GM10266 (cell line): ENCODE measurements around the gene CELF4.

Source experiments
- DNase-seq: peaks from one replicate; pipeline ENCODE4 v3.0.0; 2012; ENCODE audit errors: extremely low spot score
- CTCF ChIP-seq: IDR thresholded peaks from 2 replicates; pipeline ENCODE4 v1.5.1; 2012; ENCODE audit warnings: mild to moderate bottlenecking, low read depth; ENCODE audit not compliant: control insufficient read depth, insufficient read depth; ENCODE audit errors: missing control alignments

The CELF4 gene

DNA sequence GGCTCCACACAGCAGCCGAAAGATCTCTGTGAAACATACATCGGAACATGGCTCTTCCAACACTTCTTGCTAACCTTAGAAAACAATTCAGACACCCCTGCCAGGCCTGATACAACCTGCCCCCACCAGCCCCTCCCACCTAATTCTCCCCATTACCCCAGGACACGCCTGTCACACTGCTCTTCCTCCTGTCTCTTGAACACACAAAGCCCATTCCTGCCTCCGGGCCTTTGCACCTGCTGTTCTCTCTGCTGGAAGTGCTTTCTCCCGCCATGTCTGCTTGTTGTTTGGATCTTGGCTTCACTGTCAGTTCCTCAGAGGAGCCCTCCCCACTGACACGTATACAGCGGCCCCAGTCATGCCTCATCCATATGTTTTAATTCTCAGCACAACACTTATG, 24.1 kb downstream of the CELF4 start:
- no peak for TF ChIP-seq CTCF
- DNase-seq, result no peak

DNA sequence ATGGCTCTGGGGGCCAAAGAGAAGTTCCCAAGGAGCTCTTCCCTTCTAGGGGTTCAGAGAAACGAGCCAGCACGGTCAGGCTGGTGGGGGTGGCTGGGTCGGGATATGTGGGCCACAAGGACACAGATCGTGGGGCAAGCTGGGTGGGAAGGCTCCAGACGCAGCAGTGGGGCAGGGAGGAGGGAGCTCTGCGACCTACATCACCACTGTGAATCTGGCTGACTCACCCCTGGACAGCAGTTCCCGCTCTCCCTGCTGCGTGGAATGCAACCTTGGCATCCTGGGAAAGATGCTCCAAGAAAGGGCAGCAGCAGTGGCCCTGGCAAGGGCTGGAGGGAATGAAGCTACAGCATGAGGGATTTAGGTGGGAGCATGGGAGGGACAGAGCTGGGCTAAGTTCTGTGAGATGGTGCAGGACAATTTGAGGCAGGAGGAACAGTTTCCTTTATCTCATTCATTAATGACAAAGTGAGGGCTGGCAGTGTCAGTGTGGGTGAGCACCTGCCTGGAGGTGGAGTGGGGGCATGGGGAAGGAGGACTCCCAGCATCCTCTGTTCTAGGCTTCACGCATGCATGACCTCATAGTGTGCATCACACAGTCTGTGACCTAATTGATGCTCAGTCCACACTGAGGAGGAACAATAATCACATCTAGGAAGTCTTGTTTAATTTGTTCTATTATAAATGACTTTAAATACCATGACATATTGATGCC, 25.0 kb downstream of the CELF4 start:
- no peak for DNase-seq
- no peak for TF ChIP-seq CTCF

GRCh38 chr18:37539236-37539635, 26.4 kb downstream of the CELF4 start:
- no peak for DNase-seq
- no peak for TF ChIP-seq CTCF

GRCh38 chr18:37538526-37539205, 26.9 kb downstream of the CELF4 start:
- DNase-seq, result no peak
- TF ChIP-seq CTCF, result no peak

GRCh38 chr18:37537868-37538525, 27.6 kb downstream of the CELF4 start:
- TF ChIP-seq CTCF, result peak; percentile 81
- DNase-seq, result peak; percentile 80

- no peak for DNase-seq
- no peak for TF ChIP-seq CTCF
These were observed 28.9 kb downstream of the CELF4 start for GRCh38 chr18:37536656-37537055.

DNA sequence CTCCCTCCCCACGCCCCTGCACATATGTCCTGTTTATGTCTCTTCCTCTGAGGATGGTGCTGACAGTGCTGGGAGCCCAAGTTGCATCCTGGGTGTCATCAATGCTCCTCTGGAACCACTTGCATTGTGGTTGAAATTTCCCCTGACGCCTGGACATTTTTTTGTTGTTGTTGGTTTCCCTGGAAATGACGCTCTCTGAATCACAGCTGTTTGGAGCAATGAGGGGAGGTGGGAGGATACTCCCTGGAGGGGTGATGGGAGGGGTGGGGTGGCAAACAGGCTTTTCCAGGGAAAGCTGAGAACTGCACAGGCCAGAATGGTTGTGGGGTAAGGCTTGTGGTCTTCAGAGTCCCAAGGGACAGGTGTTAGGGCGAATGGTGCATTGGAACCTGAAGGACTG, 29.6 kb downstream of the CELF4 start:
- no peak for TF ChIP-seq CTCF

More for the DNA sequence above, 29.6 kb downstream of the CELF4 start:
- DNase-seq, result no peak
